ENCODE results near the gene CCDC85C. TPM values are rescaled to one million over a fixed set of nuclear protein-coding genes. Genes with fewer than 3 reads are reported as not detected.
A peak's percentile ranks its signal among the peaks of the same experiment; 100 is the strongest.

The CCDC85C gene
- total and polyA plus RNA-seq, 2 experiments from 2014 or later: 4.5 to 24.9 TPM

DNA sequence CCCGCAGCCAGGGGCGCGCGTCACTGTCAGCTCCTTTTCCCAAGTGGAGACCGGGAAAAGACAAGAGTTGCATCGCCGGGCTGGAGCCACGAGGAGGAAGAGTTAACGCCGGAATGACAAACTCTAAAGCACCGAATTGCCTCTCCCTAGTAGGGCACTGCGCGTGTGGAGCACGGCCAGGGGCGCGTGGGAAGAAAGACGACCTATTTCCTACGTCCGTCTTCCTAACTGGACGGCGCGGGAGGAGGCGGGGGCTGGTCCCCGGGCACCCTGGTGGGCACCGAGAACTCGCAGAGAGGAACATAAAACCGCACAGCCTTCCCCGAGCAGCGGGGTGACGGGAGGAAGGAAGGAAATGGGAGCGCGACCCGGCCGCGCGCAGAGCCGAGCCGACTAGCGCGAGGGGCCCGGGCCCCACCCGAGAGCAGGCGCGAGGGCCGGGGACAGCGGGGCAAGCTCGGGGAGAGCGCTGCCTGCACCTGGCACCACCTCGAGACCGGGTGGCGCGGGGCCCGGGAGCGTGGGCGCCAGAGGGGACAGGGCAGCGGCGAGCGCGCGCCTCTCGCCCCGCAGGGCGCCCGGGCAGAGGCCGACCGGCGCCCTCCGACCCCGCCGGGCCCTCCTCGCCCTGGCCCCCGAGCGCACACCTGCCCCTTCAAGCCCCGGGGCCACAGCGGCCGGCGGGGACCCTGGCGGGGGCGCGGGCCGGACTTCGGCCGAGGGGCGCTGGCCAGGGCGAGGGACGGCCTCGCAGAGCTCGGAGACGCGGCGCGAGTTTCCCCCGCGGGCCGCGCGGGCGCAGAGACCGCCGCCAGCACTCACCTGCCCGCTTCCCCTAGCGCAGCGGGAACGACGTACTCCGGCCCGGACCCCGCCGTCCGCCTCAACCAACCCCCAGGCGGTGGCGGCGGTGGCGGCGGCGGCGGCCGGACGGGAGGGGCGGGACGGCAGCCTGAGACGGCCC lies 123.8 kb downstream of the CCDC85C start, which contains the start of gene SETD3:
SETD3 (minus strand) TSS at position 954 of the 964 bp plus-strand sequence. CDS start 15,054 bp downstream, outside the sequence.
- Histone ChIP-seq H3K79me2 (replicated peaks; ENCODE audit: insufficient read depth) (peaks cover 87% of the 10 kb centered on the region), H3F3A (replicated peaks; ENCODE audit: low read depth) (0 out of 2 replicates have a peak, but pooled peaks cover 6% of the 10 kb centered on the region), H4K20me1 (replicated peaks; ENCODE audit: insufficient read depth) (peaks cover 60% of the 10 kb centered on the region), H2AFZ (peak within 1 kb of the TSS; percentile 54), H3K27ac (ENCODE audit: low read depth) (peak within 1 kb of the TSS; percentile 90), H3K36me3 (ENCODE audit: insufficient read depth) (no peaks in the 10 kb centered on the region), H3K4me2 (peak within 1 kb of the TSS; percentile 98), H3K27me3 (ENCODE audit: insufficient read depth) (no peaks in the 10 kb centered on the region), H3K4me3 (peak within 1 kb of the TSS; percentile 92), H3K4me1 (ENCODE audit: insufficient read depth) (peaks cover 21% of the 10 kb centered on the region), H3K9me2 (ENCODE audit: insufficient read depth) (no peaks in the 10 kb centered on the region)
- ATAC-seq (peak; percentile 2; the same call in 2 of the 3 replicates), DNase-seq (ENCODE audit: low spot score) (peak; percentile 68)
- Mint-ChIP-seq H3K36me3 (ENCODE audit: low read depth) (no peaks in the 10 kb centered on the region; the same call in 2 of the 3 replicates), H3K27ac (peak within 1 kb of the TSS; percentile 99), H3K4me3 (peak within 1 kb of the TSS; percentile 98), H3K4me1 (peaks cover 30% of the 10 kb centered on the region), H3K9me3 (no peaks in the 10 kb centered on the region), H3K27me3 (ENCODE audit: insufficient read depth, low read depth, poor library complexity) (peaks cover 13% of the 10 kb centered on the region)
- no peak for TF ChIP-seq NANOG (IDR thresholded peaks at IDR 0.05; ENCODE audit: borderline replicate concordance)
- TF ChIP-seq, protein P1, sequence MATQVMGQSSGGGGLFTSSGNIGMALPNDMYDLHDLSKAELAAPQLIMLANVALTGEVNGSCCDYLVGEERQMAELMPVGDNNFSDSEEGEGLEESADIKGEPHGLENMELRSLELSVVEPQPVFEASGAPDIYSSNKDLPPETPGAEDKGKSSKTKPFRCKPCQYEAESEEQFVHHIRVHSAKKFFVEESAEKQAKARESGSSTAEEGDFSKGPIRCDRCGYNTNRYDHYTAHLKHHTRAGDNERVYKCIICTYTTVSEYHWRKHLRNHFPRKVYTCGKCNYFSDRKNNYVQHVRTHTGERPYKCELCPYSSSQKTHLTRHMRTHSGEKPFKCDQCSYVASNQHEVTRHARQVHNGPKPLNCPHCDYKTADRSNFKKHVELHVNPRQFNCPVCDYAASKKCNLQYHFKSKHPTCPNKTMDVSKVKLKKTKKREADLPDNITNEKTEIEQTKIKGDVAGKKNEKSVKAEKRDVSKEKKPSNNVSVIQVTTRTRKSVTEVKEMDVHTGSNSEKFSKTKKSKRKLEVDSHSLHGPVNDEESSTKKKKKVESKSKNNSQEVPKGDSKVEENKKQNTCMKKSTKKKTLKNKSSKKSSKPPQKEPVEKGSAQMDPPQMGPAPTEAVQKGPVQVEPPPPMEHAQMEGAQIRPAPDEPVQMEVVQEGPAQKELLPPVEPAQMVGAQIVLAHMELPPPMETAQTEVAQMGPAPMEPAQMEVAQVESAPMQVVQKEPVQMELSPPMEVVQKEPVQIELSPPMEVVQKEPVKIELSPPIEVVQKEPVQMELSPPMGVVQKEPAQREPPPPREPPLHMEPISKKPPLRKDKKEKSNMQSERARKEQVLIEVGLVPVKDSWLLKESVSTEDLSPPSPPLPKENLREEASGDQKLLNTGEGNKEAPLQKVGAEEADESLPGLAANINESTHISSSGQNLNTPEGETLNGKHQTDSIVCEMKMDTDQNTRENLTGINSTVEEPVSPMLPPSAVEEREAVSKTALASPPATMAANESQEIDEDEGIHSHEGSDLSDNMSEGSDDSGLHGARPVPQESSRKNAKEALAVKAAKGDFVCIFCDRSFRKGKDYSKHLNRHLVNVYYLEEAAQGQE (IDR thresholded peaks at IDR 0.05; ENCODE audit: unreplicated experiment): no peak
- TF ChIP-seq, protein P2, sequence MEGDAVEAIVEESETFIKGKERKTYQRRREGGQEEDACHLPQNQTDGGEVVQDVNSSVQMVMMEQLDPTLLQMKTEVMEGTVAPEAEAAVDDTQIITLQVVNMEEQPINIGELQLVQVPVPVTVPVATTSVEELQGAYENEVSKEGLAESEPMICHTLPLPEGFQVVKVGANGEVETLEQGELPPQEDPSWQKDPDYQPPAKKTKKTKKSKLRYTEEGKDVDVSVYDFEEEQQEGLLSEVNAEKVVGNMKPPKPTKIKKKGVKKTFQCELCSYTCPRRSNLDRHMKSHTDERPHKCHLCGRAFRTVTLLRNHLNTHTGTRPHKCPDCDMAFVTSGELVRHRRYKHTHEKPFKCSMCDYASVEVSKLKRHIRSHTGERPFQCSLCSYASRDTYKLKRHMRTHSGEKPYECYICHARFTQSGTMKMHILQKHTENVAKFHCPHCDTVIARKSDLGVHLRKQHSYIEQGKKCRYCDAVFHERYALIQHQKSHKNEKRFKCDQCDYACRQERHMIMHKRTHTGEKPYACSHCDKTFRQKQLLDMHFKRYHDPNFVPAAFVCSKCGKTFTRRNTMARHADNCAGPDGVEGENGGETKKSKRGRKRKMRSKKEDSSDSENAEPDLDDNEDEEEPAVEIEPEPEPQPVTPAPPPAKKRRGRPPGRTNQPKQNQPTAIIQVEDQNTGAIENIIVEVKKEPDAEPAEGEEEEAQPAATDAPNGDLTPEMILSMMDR (conservative IDR thresholded peaks at IDR 0.05; ENCODE audit: low read depth in 2 of 2): peak in 1 of 2 experiments; percentile 26; a peak in 1 of 4 replicates
- peak; percentile 42; the same call in 1 of the 2 replicates for TF ChIP-seq POLR2AphosphoS5 (IDR thresholded peaks at IDR 0.05; ENCODE audit: low read depth)
- TF ChIP-seq ZNF114 (CRISPR knock-in tag; IDR thresholded peaks at IDR 0.05): no peak
- peak; percentile 31; the same call in 1 of the 2 replicates for TF ChIP-seq CREB1 (CRISPR knock-in tag; IDR thresholded peaks at IDR 0.05; ENCODE audit: low read depth)
